ENCODE results near the gene SLC10A7.

Gene SLC10A7

GRCh38 chr4:146381263-146381872 lies 140.4 kb downstream of the SLC10A7 start:
- TF ChIP-seq CREB5 (CRISPR knock-in tag; IDR thresholded peaks at IDR 0.05; ENCODE audit: low read depth) (no peak), PPARA (CRISPR knock-in tag; IDR thresholded peaks at IDR 0.05; ENCODE audit: borderline replicate concordance) (no peak), ISL1 (CRISPR knock-in tag; IDR thresholded peaks at IDR 0.05) (peak; percentile 46), ZFP3 (CRISPR knock-in tag; IDR thresholded peaks at IDR 0.05) (no peak), ZNF565 (CRISPR knock-in tag; conservative IDR thresholded peaks at IDR 0.05; ENCODE audit: low read depth) (no peak), ARNTL (CRISPR knock-in tag; IDR thresholded peaks at IDR 0.05; ENCODE audit: borderline replicate concordance, low read depth) (no peak), GLIS3 (CRISPR knock-in tag; IDR thresholded peaks at IDR 0.05) (no peak)
- peak; percentile 41 for ATAC-seq

GRCh38 chr4:146379744-146380143 lies 142.0 kb downstream of the SLC10A7 start:
- TF ChIP-seq TSHZ2 (CRISPR knock-in tag; IDR thresholded peaks at IDR 0.05) (no peak), GLIS3 (CRISPR knock-in tag; IDR thresholded peaks at IDR 0.05) (no peak), TOX (CRISPR knock-in tag; IDR thresholded peaks at IDR 0.05; ENCODE audit: borderline replicate concordance) (no peak), ZFP3 (CRISPR knock-in tag; IDR thresholded peaks at IDR 0.05) (no peak), ZC3H10 (CRISPR knock-in tag; IDR thresholded peaks at IDR 0.05) (no peak)
- no peak for ATAC-seq

- peak; percentile 68 for ATAC-seq
- TF ChIP-seq ISL1 (CRISPR knock-in tag; IDR thresholded peaks at IDR 0.05): peak; percentile 75
- no peak for TF ChIP-seq ZNF8 (CRISPR knock-in tag; IDR thresholded peaks at IDR 0.05)
- TF ChIP-seq POU6F1 (CRISPR knock-in tag; IDR thresholded peaks at IDR 0.05; ENCODE audit: borderline replicate concordance, low read depth): no peak
- TF ChIP-seq ZC3H10 (CRISPR knock-in tag; IDR thresholded peaks at IDR 0.05): no peak
- no peak for TF ChIP-seq CSDC2 (CRISPR knock-in tag; IDR thresholded peaks at IDR 0.05)
Measured at GRCh38 chr4:146371812-146372211, 149.9 kb downstream of the SLC10A7 start.

GRCh38 chr4:146370841-146371240 lies 150.9 kb downstream of the SLC10A7 start:
- TF ChIP-seq ZNF70 (CRISPR knock-in tag; IDR thresholded peaks at IDR 0.05) (no peak), PPARA (CRISPR knock-in tag; IDR thresholded peaks at IDR 0.05; ENCODE audit: borderline replicate concordance) (no peak), ESRRG (CRISPR knock-in tag; IDR thresholded peaks at IDR 0.05) (no peak), PATZ1 (CRISPR knock-in tag; IDR thresholded peaks at IDR 0.05; ENCODE audit: borderline replicate concordance) (no peak), SNAI2 (CRISPR knock-in tag; IDR thresholded peaks at IDR 0.05) (no peak), ISL1 (CRISPR knock-in tag; IDR thresholded peaks at IDR 0.05) (no peak), TCF4 (CRISPR knock-in tag; IDR thresholded peaks at IDR 0.05; ENCODE audit: borderline replicate concordance) (no peak), TOX (CRISPR knock-in tag; IDR thresholded peaks at IDR 0.05; ENCODE audit: borderline replicate concordance) (no peak), ARNTL (CRISPR knock-in tag; IDR thresholded peaks at IDR 0.05; ENCODE audit: borderline replicate concordance, low read depth) (no peak), ZNF565 (CRISPR knock-in tag; conservative IDR thresholded peaks at IDR 0.05; ENCODE audit: low read depth) (no peak), CSRNP3 (CRISPR knock-in tag; IDR thresholded peaks at IDR 0.05) (no peak), ZNF8 (CRISPR knock-in tag; IDR thresholded peaks at IDR 0.05) (no peak), ZC3H10 (CRISPR knock-in tag; IDR thresholded peaks at IDR 0.05) (no peak), ZFP3 (CRISPR knock-in tag; IDR thresholded peaks at IDR 0.05) (no peak), BACH2 (CRISPR knock-in tag; IDR thresholded peaks at IDR 0.05; ENCODE audit: borderline replicate concordance) (no peak)
- ATAC-seq: peak; percentile 17; the same call in 1 of the 3 replicates
